HG02571 (cell line): ENCODE data around the gene SRMS.
"Not testable (repeated sequence)": the region's sequence is repeated elsewhere in the genome, so short reads cannot be mapped to it uniquely, and the experiment has no call there.

Experiments used
- ATAC-seq: cut with Tn5 transposase; IDR thresholded peaks from one replicate; pipeline ENCODE4 v1.9.1; 2021; ENCODE audit warnings: mild to moderate bottlenecking, moderate library complexity; ENCODE audit not compliant: unreplicated experiment

The SRMS gene

GRCh38 chr20:63566395-63567135 is 19.0 kb upstream of the SRMS start:
- ATAC-seq, result no peak

- ATAC-seq, result no peak
These were observed 18.3 kb upstream of the SRMS start for GRCh38 chr20:63565699-63566335.

DNA sequence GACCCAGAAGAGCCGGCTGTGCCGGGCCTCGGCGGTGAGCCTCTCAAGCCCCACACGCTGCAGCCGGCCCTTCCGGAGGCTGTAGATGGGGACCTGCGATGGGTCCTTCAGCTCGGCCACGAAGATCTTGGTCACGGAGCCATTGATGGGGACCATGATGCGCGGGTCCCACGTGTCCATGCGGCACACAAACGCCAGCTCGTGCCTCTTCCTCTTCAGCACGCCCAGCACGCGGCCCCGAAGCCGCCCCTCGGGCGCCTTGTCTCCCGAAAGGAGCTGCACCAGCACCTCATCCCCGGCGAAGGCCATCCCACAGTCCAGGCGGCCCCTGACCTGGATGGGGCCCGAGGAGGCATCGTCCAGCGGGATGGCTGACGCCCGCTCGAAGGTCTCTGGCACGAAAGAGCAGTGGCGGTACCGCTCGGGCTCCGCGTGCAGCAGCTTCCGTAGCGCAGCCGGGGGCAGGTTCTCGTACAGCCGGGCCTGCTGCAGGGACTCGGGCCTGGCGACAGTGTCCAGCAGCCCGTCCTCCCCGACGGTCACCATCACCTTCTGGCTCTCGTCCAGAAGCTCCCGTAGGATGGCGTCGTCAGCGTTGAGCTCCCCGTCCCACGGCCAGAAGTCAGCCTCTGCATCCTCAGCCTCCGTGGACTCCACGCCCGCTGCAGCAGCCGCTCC is 17.6 kb upstream of the SRMS start:
- ATAC-seq, result no peak

DNA sequence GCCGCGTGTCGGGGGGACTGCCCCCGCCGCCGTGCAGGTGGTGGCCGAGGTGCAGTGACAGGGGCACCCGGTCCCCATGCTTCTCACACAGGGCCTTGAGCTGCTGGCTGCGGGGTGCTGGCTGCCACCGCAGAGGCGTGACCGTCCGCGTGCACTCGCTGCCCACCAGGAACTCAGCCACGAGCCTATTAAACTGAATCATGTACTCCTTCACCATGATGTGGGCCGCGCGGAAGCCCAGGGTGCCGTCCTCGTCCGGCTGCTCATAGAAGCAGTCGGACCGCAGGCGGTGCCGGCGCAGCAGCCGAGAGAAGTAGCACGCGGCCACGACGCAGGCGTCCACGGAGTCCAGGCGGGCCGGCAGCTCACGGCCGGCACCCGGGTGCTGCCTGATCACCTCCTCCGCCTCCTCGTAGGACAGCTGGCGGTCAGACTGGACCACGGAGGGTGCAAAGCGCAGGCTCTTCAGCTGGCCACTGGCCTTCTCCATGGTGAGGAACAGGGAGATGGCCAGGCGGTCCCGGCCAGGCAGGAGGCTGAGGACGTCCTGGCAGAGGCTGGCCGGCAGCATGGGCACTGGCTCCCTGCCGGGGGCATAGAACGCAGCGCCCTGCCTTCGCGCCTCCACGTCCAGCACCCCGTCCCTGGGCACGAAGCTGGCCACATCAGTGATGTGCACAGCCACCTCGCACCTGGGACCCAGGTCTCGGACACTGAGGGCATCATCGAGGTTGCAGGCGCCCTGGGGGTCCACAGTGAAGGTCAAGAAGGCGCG is 16.7 kb upstream of the SRMS start:
- no peak for ATAC-seq

- ATAC-seq, result no peak
These were observed 15.8 kb upstream of the SRMS start for GRCh38 chr20:63563225-63563935.

GRCh38 chr20:63562461-63563224 is 15.1 kb upstream of the SRMS start:
- no peak for ATAC-seq

DNA sequence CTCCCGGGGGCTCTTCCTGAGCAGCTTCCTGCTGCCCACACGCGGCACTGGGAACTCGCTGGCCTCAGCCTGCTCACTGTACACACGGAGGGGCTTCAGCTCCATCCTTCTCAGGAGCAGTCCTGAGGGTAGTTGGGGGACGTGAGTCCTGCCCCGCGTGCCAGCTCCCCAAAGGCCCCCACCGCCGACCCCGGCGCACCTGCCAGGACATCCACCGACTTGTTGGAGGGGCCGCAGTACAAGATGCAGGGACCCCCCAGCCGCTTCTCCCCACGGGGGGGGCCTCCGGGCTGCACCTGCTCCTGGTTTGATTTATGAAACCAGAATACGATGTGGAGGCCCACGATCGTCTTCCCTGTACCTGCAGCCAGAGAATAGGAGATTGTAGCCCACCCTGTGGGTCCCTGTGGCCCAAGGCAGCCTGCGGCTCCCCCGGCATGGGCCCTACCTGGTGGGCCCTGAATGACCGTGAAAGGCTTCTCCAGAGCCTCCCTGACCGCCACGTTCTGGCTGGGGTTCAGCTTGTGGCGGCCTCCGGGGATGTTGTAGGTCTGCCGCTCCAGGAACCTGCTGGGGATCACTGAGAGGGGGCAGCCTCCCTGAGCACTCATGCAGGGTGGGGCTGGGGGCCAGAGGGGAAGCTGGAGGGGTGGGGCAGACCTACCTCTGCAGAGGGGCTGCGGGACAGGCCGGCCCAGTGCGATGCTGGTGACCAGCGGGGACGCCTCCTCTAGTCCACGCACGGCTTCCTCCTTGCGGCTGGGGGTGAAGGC is 14.3 kb upstream of the SRMS start:
- ATAC-seq, result no peak

GRCh38 chr20:63560856-63561609 is 13.5 kb upstream of the SRMS start:
- no peak for ATAC-seq

DNA sequence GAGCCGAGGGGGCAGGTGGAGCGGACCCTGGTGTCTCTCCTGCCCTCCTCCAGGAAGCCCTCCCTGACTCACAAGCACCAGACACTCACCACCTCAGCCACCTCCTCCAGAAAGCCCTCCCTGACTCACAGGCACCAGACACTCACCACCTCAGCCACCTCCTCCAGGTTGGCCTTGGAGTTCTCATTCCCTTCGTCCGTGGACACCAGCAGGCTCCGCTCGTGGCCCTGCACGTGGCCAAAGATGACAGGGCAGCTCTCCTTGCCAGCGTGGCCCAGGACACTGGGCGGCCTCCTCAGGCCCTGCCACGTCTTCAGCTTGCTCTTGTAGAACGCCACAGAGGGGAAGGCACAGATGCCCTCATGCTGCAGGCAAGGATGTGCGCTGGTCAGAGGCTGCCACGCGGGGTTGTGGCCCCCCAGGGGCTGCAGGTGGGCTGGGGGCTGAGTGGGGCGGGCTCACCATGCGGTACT is 12.8 kb upstream of the SRMS start:
- no peak for ATAC-seq

DNA sequence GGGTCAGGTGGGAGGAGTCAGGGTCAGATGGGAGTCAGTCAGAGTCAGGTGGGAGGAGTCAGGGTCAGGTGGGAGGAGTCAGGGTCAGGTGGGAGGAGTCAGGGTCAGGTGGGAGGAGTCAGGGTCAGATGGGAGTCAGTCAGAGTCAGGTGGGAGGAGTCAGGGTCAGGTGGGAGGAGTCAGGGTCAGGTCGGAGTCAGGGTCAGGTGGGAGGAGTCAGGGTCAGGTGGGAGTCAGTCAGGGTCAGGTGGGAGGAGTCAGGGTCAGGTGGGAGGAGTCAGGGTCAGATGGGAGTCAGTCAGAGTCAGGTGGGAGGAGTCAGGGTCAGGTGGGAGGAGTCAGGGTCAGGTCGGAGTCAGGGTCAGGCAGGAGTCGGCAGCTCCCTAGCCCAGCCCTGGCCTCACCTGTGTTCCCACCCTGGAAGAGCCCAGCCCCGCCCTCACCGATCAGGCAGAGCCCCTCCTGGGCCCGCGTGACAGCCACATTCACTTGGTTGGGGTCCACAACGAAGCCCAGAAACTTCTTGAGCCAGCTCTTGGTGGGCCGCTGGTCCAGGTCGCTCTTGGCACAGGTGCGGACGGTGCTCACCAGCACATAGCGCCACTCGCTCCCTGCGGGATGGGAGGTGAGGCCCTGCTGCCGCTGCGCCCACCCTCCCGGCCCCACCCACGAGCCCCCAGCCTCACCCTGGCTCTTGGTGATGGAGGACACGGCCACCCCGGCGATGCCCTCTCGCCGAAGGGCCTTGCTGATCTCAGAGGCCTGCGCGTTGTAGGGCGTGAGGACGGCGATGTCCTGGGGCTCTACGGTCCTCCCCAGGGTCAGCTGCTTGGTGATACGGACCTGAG is 12.2 kb upstream of the SRMS start:
- not testable (repeated sequence) for ATAC-seq

- ATAC-seq, result no peak
These were observed 11.4 kb upstream of the SRMS start for GRCh38 chr20:63558804-63559484.

- ATAC-seq, result no peak
These were observed 9.9 kb upstream of the SRMS start for GRCh38 chr20:63557481-63557891.

- no peak for ATAC-seq
These were observed 9.4 kb upstream of the SRMS start for GRCh38 chr20:63556873-63557478.

GRCh38 chr20:63555661-63556381 is 8.3 kb upstream of the SRMS start:
- no peak for ATAC-seq

DNA sequence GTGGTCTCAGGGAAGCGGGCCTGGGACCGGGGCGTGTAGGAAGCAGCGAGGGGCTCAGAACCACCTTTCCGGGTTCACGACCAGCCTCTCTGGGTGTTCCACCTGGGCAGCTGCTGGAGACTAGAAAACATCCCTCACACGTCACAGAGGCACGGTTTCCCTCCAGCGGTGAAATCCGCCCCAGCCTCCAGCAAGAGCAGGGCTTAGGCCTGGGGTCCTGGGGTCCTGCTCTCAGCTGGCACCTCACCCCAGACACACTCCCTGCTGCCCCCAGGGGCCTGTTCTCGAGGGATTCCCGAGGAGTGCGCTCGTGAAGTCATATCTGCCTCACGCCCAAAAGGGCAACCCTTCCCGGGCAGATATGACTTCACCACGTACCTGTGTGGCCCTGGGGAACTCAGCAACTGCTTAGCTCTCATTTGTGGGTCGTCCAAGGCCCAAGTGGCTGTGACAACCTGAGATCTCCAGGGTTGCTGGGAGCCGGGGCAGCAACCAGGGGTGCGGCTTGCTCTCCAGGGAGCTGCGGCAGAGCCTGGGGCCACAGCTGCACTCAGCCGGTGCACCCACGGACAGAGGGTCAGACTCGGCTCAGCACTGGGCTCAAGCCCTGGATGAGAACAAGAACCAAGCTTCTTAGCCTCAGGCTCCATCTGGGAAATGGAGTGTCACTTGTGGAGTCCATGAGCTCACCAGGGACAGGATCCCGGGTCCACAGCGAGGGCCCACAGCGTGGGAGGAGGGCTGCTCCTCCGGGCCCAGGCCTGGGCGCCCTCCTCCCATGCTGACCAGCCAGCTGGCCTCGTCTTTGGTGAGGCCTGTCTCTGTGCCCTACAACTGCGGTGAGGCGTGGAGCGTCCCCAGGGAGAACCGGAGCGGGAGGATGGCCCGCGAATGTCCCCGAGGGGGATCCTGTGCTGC is 7.1 kb upstream of the SRMS start:
- no peak for ATAC-seq
